ENCODE results near the gene ST3GAL3.

Gene ST3GAL3

DNA sequence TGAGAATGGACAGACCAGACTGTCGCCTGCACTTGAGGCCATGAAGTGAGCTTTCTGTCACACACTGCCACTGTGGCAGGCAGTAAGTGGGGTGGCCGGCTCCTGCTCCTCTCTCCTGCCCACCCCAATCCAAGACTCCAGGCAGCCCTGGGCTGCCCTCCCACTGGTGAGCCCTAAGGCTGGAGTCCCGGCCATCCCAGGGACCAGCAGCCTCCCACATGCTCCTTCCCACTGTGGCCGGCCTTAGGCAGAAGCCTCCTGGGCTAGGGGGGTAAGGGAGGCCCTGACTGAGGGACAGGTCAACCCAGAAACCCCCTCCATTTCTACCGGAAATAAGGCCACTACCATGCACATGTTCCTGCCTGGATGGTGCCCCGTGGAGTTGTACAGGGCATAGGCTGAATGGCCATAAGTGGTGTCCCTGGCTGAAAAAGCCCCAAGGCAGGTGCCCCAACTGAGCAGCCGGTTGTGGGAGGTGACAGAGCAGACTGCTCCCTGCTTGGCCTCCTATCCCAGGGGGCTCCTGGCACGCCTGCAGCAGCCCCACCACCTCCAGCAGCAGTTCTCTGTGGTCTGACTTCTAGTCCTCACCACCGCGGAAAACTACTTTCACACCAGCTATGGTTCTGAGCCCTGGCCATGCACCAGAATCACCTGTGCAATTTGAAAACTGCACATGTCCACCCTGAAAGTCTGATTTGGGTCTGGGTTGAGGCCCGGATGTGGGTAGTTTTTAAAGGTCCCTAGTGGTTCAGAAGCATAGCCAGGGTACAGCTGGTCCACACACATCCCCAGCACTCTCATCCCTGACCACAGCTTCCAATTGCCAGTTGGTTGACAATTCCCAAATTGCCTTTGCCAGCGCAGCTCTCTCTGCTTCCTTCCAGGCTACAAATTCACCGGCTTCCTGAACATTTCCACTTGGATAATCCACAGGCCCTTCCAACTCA is 224.7 kb downstream of the ST3GAL3 start:
- Histone ChIP-seq H3K4me1 (ENCODE audit: control insufficient read depth, insufficient read depth, low read length, poor library complexity, severe bottlenecking) (peaks cover 15% of the 10 kb centered on the region), H3K36me3 (ENCODE audit: control insufficient read depth, insufficient read depth, low read length) (no peaks in the 10 kb centered on the region), H3K9me3 (ENCODE audit: control insufficient read depth, low read length) (no peaks in the 10 kb centered on the region), H3K27ac (ENCODE audit: insufficient read depth, low read length, poor library complexity, severe bottlenecking) (no peak overlapping the region), H3K27me3 (replicated peaks; ENCODE audit: control insufficient read depth, insufficient read depth, low read length, poor library complexity, severe bottlenecking) (peaks cover 20% of the 10 kb centered on the region), H3K4me3 (ENCODE audit: insufficient read depth, low read depth, low read length, poor library complexity, severe bottlenecking) (no peak overlapping the region)
- no peak for DNase-seq

DNA sequence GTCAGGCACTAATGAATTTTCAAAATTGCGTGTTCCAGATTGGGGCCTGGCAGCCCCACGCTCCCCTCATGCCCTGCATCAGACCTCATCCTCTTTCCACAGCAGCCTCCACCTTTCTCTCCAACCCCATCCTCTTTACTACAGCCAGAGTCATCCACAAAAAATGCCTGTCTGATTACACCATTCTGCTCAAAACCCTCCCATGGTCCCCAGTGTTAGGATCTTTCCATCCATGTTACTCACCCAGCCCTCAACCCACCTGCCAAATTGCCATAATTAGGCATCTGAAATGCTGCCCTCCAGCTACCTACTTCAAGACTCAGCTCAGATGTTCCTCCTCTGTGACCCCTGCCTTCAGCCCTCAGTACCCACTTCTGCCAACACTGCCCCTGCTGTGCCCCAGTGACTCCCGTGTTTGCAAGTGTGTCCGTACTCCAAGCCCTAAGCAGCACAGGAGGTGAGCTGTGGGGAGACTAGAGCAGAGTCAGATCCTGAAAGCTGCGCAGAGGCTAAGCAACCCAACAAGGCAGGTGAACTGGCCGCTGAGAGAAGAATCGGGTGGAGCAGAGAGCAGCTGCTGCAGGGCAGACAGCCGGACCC is 225.6 kb downstream of the ST3GAL3 start:
- Histone ChIP-seq H3K27ac (ENCODE audit: insufficient read depth, low read length, poor library complexity, severe bottlenecking) (no peak overlapping the region), H3K4me1 (ENCODE audit: control insufficient read depth, insufficient read depth, low read length, poor library complexity, severe bottlenecking) (peaks cover 15% of the 10 kb centered on the region), H3K36me3 (ENCODE audit: control insufficient read depth, insufficient read depth, low read length) (no peaks in the 10 kb centered on the region), H3K9me3 (ENCODE audit: control insufficient read depth, low read length) (no peaks in the 10 kb centered on the region), H3K4me3 (ENCODE audit: insufficient read depth, low read depth, low read length, poor library complexity, severe bottlenecking) (no peak overlapping the region), H3K27me3 (replicated peaks; ENCODE audit: control insufficient read depth, insufficient read depth, low read length, poor library complexity, severe bottlenecking) (peaks cover 20% of the 10 kb centered on the region)
- no peak for DNase-seq

DNA sequence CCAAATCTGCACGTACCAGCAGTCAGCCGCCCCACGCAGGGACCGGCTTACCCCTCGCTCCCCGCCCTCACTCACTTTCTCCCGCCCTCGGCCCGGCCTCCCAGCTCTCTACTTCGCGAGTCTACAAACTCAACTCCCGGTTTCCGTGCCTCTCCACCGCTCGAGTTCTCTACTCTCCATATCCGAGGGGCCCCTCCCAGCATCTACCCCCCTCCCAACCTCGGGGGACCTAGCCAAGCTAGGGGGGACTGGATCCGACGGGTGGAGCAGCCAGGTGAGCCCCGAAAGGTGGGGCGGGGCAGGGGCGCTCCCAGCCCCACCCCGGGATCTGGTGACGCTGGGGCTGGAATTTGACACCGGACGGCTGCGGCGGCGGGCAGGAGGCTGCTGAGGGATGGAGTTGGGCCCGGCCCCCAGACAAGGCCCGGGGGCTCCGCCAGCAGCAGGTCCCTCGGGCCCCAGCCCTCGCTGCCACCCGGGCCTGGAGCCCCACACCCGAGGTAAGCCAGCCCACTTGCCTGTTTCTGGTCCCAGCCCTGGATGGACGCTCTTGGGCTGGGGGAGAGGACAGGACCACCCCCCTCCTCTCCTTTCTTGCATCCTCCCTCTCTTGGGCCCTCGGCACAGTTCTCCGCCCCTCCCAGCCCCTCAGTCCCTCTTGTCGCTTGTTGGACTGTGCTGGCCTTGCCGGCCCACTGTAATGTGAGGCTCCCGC is 226.2 kb downstream of the ST3GAL3 start, which contains the start of gene ARTN:
ARTN (plus strand) TSS at position 416 of the 715 bp plus-strand sequence. CDS start 1,856 bp downstream, outside the sequence.
- no peak for DNase-seq
- no peak within 1 kb of the TSS for H3K27ac ChIP-seq (ENCODE audit: insufficient read depth, low read length, poor library complexity, severe bottlenecking)
- H3K4me3 ChIP-seq (ENCODE audit: insufficient read depth, low read depth, low read length, poor library complexity, severe bottlenecking), result no peak within 1 kb of the TSS
- no peaks in the 10 kb centered on the region for H3K9me3 ChIP-seq (ENCODE audit: control insufficient read depth, low read length)
- peaks cover 15% of the 10 kb centered on the region for H3K4me1 ChIP-seq (ENCODE audit: control insufficient read depth, insufficient read depth, low read length, poor library complexity, severe bottlenecking)
- H3K36me3 ChIP-seq (ENCODE audit: control insufficient read depth, insufficient read depth, low read length), result no peaks in the 10 kb centered on the region
- peaks cover 20% of the 10 kb centered on the region for H3K27me3 ChIP-seq (replicated peaks; ENCODE audit: control insufficient read depth, insufficient read depth, low read length, poor library complexity, severe bottlenecking)

DNA sequence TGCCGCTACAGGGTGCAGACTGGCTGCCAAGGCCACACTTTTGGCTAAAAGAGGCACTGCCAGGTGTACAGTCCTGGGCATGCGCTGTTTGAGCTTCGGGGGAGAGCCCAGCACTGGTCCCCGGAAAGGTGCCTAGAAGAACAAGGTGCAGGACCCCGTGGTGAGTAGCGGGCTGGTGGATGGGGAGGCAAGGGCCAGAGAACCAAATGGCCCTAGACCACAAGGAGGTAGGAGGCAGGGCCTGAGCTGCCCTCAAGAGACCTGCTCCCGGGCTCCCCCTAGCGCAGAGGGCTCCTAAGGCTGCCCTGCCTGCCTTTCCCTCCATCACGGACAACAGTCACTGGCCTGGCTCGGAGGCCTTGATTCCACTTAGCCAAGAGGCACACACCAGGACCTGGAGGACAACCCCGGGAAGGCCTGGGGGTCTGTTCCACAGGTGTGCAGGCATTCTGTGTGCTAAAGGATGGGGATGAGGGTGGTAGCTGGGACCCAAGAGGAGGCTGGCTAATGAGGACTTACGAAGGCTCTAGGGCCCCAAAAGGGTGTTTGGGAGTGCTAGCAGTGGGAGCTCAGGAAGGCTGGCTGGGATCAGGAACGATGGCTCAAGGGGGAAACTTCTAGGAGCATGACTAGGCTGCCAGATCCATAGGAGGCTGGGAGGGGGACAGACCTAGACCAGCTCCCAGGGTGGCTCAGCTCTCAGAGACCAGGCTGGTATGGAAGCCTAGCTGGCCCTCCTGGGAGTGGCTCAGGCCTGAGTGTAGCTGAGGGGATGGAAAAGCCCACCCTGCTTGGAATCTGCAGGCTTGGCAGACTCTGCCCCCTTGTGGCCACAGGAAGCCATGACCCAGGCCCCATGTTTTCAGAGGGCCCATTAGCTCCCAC is 227.0 kb downstream of the ST3GAL3 start:
- H3K27ac ChIP-seq (ENCODE audit: insufficient read depth, low read length, poor library complexity, severe bottlenecking), result no peak overlapping the region

DNA sequence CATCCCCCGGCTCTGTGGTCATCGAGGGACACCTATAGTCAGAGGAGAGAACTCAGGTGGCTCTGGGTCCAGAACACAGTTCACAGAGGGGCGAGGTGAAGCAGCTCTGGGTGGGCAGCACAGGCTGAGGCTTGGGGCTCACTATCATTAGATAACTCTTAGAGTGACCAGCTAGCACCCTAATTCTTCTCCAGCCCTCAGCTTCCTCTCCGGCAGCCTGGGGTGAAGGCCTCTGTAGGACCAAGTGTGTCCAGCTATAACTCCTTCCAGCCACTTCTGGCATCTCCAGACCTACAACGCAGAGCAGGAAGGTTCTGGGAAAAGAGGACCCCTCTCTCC is 227.6 kb downstream of the ST3GAL3 start:
- Histone ChIP-seq H3K27ac (ENCODE audit: insufficient read depth, low read length, poor library complexity, severe bottlenecking) (no peak overlapping the region), H3K4me3 (ENCODE audit: insufficient read depth, low read depth, low read length, poor library complexity, severe bottlenecking) (no peak overlapping the region), H3K27me3 (replicated peaks; ENCODE audit: control insufficient read depth, insufficient read depth, low read length, poor library complexity, severe bottlenecking) (peaks cover 20% of the 10 kb centered on the region), H3K9me3 (ENCODE audit: control insufficient read depth, low read length) (no peaks in the 10 kb centered on the region), H3K4me1 (ENCODE audit: control insufficient read depth, insufficient read depth, low read length, poor library complexity, severe bottlenecking) (peaks cover 15% of the 10 kb centered on the region), H3K36me3 (ENCODE audit: control insufficient read depth, insufficient read depth, low read length) (no peaks in the 10 kb centered on the region)
- DNase-seq, result no peak

More for the DNA sequence above, 227.0 kb downstream of the ST3GAL3 start:
- Histone ChIP-seq H3K36me3 (ENCODE audit: control insufficient read depth, insufficient read depth, low read length) (no peaks in the 10 kb centered on the region), H3K4me3 (ENCODE audit: insufficient read depth, low read depth, low read length, poor library complexity, severe bottlenecking) (no peak overlapping the region), H3K9me3 (ENCODE audit: control insufficient read depth, low read length) (no peaks in the 10 kb centered on the region), H3K4me1 (ENCODE audit: control insufficient read depth, insufficient read depth, low read length, poor library complexity, severe bottlenecking) (peaks cover 15% of the 10 kb centered on the region), H3K27me3 (replicated peaks; ENCODE audit: control insufficient read depth, insufficient read depth, low read length, poor library complexity, severe bottlenecking) (peaks cover 20% of the 10 kb centered on the region)
- peak in 2 of 3 donors; percentile 14 to 21 for DNase-seq

DNA sequence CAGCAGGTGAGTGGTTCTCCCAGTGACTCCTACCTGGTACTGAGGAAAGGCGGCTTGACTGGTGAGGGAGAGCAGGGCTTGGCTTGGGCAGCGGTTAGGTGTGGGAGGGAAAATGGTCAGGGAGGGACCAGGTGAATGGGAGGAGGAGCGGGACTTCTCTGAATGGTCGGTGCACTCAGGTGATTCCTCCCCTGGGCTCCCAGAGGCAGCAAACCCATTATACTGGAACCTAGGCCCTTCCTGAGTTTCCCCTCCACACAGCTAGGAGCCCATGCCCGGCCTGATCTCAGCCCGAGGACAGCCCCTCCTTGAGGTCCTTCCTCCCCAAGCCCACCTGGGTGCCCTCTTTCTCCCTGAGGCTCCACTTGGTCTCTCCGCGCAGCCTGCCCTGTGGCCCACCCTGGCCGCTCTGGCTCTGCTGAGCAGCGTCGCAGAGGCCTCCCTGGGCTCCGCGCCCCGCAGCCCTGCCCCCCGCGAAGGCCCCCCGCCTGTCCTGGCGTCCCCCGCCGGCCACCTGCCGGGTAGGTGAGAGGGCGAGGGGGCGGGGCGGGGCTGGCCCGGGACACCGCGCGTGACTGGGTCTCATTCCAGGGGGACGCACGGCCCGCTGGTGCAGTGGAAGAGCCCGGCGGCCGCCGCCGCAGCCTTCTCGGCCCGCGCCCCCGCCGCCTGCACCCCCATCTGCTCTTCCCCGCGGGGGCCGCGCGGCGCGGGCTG is 228.5 kb downstream of the ST3GAL3 start:
- Histone ChIP-seq H3K4me3 (ENCODE audit: insufficient read depth, low read depth, low read length, poor library complexity, severe bottlenecking) (no peak overlapping the region), H3K36me3 (ENCODE audit: control insufficient read depth, insufficient read depth, low read length) (no peaks in the 10 kb centered on the region), H3K4me1 (ENCODE audit: control insufficient read depth, insufficient read depth, low read length, poor library complexity, severe bottlenecking) (peaks cover 15% of the 10 kb centered on the region), H3K27ac (ENCODE audit: insufficient read depth, low read length, poor library complexity, severe bottlenecking) (no peak overlapping the region), H3K9me3 (ENCODE audit: control insufficient read depth, low read length) (no peaks in the 10 kb centered on the region), H3K27me3 (replicated peaks; ENCODE audit: control insufficient read depth, insufficient read depth, low read length, poor library complexity, severe bottlenecking) (peaks cover 20% of the 10 kb centered on the region)
- DNase-seq, result no peak

DNA sequence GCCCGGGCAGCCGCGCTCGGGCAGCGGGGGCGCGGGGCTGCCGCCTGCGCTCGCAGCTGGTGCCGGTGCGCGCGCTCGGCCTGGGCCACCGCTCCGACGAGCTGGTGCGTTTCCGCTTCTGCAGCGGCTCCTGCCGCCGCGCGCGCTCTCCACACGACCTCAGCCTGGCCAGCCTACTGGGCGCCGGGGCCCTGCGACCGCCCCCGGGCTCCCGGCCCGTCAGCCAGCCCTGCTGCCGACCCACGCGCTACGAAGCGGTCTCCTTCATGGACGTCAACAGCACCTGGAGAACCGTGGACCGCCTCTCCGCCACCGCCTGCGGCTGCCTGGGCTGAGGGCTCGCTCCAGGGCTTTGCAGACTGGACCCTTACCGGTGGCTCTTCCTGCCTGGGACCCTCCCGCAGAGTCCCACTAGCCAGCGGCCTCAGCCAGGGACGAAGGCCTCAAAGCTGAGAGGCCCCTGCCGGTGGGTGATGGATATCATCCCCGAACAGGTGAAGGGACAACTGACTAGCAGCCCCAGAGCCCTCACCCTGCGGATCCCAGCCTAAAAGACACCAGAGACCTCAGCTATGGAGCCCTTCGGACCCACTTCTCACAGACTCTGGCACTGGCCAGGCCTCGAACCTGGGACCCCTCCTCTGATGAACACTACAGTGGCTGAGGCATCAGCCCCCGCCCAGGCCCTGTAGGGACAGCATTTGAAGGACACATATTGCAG is 229.3 kb downstream of the ST3GAL3 start:
- Histone ChIP-seq H3K36me3 (ENCODE audit: control insufficient read depth, insufficient read depth, low read length) (no peaks in the 10 kb centered on the region), H3K9me3 (ENCODE audit: control insufficient read depth, low read length) (no peaks in the 10 kb centered on the region), H3K27ac (ENCODE audit: insufficient read depth, low read length, poor library complexity, severe bottlenecking) (no peak overlapping the region), H3K27me3 (replicated peaks; ENCODE audit: control insufficient read depth, insufficient read depth, low read length, poor library complexity, severe bottlenecking) (peaks cover 20% of the 10 kb centered on the region), H3K4me3 (ENCODE audit: insufficient read depth, low read depth, low read length, poor library complexity, severe bottlenecking) (no peak overlapping the region), H3K4me1 (ENCODE audit: control insufficient read depth, insufficient read depth, low read length, poor library complexity, severe bottlenecking) (peaks cover 15% of the 10 kb centered on the region)
- no peak for DNase-seq

DNA sequence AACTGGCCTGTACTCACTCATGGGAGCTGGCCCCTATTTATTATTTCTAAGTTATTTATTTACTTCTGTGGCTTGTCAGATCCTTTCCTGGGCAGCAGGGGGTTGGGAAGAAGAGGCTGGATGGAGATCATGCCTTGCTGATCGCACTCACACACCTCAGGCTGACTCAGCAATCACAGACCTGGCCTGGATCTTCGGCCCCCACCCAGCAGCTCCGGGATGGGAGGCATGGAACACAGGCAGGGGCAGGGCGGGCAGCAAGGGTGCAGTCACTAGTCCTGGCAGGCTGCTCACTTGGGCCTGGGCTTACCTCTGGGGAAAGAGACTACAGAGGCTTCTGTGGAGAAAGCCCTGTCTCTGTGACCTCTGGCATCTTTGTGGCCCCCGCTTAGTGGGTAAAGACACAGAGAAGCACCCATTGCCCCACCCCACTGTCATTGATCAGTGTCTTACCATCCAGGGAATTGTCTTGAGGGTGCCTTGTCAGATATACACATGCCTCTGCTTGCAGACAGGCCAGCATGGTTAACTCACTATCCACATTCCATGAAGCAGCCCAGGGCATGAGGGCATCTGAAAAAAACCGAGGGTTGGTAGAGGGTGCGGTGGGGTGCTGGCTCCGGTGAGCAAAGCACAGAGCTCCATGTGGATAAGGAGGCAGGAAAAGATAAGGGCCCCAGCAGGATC is 230.0 kb downstream of the ST3GAL3 start:
- DNase-seq, result no peak
- H3K27ac ChIP-seq (ENCODE audit: insufficient read depth, low read length, poor library complexity, severe bottlenecking), result no peak overlapping the region
- H3K9me3 ChIP-seq (ENCODE audit: control insufficient read depth, low read length), result no peaks in the 10 kb centered on the region
- H3K4me1 ChIP-seq (ENCODE audit: control insufficient read depth, insufficient read depth, low read length, poor library complexity, severe bottlenecking), result peaks cover 15% of the 10 kb centered on the region
- no peak overlapping the region for H3K4me3 ChIP-seq (ENCODE audit: insufficient read depth, low read depth, low read length, poor library complexity, severe bottlenecking)
- H3K36me3 ChIP-seq (ENCODE audit: control insufficient read depth, insufficient read depth, low read length), result no peaks in the 10 kb centered on the region
- H3K27me3 ChIP-seq (replicated peaks; ENCODE audit: control insufficient read depth, insufficient read depth, low read length, poor library complexity, severe bottlenecking), result peaks cover 20% of the 10 kb centered on the region

Data from effector memory CD4-positive, alpha-beta T cell (primary cell).